HG03469 (cell line): Measurements from ENCODE around the gene RBM33.

Experiments
- ATAC-seq: cut with Tn5 transposase; IDR thresholded peaks from one replicate; pipeline ENCODE4 v1.9.1; 2021; ENCODE audit warnings: mild to moderate bottlenecking, moderate library complexity, moderate number of reproducible peaks; ENCODE audit not compliant: unreplicated experiment

The RBM33 gene

GRCh38 chr7:155625557-155625956 lies 18.9 kb upstream of the RBM33 start:
- ATAC-seq = no peak

DNA sequence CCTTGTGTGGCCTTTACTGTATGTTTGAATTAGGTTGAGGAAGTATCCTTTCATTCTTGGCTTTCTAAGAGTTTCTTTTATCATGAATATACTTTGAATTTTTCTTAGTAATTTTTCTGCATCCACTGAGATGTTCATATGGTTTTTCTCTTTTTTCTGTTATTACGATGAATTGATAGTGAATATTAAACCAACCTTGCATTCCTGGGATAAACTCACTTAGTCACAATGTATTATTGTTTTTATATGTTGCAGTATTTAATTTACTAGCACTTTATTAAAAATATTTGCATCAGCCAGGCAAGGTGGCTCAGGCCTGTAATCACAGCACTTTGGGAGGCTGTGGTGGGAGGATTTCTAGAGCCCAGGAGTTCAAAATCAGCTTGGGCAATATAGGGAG lies 15.3 kb upstream of the RBM33 start:
- ATAC-seq = no peak

DNA sequence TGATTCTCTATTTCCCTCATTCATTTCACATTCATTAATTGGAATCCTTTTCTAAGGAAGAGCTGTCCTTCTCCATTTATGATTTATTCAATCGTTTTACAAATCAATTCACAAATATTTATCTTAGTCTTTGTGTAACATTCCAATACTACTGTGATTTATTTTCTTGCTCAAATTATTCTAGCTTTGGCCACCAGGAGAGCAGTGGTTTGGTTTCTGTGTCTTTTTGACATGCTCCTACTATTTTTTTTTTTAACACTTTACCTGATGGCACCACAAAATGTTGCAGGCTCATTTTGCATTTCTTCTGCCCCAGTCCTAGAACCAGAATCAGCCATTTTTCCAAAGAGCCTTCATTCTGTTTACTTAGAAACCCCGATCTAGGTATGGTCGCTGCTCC lies 13.3 kb upstream of the RBM33 start:
- ATAC-seq = no peak

- no peak for ATAC-seq
Observed at GRCh38 chr7:155635817-155636216, 8.6 kb upstream of the RBM33 start.

DNA sequence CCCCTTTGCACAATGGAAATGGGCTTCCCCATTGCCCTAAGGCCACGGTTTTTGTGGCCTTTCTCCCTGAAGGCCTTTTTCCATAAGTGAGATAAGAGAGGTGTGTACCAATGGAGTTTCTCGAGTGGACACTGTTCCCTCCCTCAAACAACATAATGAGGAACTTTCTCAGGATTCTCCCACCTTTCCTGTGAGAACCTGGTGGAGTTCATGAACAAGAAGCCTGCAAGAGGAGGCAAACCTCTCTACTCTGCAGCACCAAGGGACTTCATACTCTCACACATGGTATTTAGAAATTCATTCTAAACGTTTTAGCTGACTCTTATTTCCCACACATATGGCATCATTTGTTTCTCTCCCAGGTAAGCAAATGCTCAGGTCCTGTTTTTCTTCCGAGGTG lies 7.3 kb upstream of the RBM33 start:
- ATAC-seq = no peak

DNA sequence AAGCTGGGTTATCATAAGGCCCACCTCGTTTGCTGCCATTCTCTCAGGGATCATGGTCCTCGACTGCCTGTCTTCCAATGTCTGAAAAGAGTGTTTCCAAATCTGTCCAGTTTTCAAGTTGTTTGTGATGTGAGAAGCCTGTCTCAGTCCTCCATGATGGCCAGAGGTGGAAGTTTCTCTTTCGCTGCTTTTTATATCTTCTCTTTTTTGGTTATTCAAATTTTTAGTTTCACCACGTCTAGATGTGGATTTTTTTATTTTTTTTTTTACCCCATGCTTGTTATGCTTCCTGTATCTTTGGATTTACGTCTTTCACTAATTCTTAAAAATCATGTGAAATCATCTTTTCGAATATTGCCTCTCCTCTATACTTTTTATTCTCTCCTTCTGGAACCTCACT lies 6.1 kb upstream of the RBM33 start:
- ATAC-seq = no peak

DNA sequence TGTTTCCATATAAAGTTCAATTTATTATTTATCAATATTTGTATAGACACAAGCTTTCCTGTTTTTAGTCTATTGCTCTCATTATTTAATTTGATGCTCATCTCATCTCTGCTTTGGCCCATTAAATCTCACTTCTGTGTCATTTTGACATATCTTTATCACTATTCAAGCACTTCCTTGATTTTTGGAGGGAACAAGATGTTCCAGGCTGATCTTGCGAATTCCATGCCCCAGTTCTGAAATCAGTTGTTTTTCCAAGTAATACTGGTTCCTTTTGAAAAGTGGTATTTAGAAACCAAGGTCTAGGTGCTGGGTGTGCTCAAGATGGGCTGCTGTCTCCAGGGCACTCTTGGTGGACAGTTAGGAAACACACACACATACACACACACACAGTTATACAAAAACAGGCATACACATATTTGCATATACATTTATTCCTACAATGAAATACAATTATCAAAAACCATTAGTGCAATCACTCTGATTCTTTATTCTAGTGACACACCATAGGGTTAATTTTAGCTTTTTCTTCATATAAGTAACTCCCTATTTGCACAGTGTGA lies 4.4 kb upstream of the RBM33 start:
- ATAC-seq = no peak

DNA sequence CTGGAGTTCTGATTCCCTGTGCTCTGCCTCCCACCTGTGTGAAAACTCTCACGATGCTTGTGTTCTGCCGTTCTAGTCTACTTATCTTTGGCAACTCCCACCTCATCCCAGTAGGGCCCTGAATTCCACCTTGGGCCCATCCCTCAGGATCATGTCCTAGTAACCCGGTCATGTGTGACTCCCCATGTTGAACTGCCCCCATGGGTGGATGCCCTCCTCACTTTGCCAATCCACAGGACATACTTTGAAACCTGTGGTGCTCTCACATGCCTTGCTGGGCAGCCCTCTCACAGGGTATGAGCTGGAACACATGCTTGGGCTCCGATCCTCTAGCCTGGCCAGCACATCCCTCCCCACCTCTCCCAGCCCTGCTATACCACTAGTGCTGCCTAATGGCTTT lies 3.8 kb upstream of the RBM33 start:
- no peak for ATAC-seq

- no peak for ATAC-seq
Observed at GRCh38 chr7:155643804-155644177, 670 bp upstream of the RBM33 start.

GRCh38 chr7:155644971-155645509 lies 579 bp downstream of the RBM33 start:
- peak; percentile 14 for ATAC-seq

GRCh38 chr7:155645662-155646061 lies 1.2 kb downstream of the RBM33 start:
- ATAC-seq = no peak

- ATAC-seq = no peak
Observed at GRCh38 chr7:155646669-155647068, 2.2 kb downstream of the RBM33 start.

DNA sequence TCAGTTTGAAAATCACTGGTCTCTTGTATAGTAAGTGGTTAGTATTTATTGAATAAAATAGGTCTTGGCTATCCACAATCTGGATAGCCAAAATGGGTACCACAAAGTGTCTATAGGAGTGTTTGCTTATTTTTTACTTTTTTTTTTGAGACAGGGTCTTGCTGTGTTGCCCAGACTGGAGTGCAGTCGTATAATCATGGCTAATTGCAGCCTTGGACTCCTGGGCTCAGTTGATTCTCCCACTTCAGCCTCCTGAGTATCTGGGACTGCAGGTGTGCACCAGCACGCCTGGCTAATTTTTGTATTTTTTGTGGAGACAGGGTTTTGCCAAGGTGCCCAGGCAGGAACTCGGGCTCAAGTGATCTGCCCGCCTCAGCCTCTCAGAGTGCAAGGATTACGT lies 2.8 kb downstream of the RBM33 start:
- no peak for ATAC-seq

- no peak for ATAC-seq
Observed at GRCh38 chr7:155647734-155648133, 3.3 kb downstream of the RBM33 start.

DNA sequence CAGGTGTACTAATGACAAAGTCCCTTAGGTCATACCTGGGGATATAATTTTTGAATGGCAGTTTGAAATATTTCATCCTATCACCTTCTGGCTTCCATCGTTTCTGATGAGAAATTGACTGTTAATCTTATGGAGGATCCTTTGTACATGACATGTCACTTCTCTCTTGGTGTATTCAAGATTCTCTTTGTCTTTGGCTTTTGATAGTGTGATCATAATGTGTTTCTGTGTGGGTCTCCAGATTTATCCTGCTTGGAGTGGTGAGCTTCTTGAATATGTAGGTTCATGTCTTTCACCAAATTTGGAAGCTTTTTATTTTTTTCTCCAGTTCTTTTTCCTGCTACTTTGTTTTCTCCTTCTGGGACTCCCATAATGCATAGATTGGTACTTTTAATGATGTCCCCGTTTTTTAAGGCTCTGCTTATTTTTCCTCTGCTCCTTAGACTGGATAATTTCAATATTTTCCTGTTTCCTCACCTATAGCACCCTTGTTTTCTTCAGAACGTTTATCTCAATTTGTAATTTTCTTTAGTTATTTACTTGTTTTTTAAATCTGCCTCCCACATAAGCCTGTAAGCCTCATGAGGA lies 4.4 kb downstream of the RBM33 start:
- ATAC-seq = no peak

- no peak for ATAC-seq
Observed at GRCh38 chr7:155649588-155649987, 5.1 kb downstream of the RBM33 start.

- no peak for ATAC-seq
Observed at GRCh38 chr7:155652156-155653114, 8.0 kb downstream of the RBM33 start.

- no peak for ATAC-seq
Observed at GRCh38 chr7:155653803-155654202, 9.3 kb downstream of the RBM33 start.

GRCh38 chr7:155656891-155657290 lies 12.4 kb downstream of the RBM33 start:
- ATAC-seq = no peak

- peak; percentile 66 for ATAC-seq
Observed at GRCh38 chr7:155660059-155660757, 15.7 kb downstream of the RBM33 start.

GRCh38 chr7:155660758-155661093 lies 16.3 kb downstream of the RBM33 start:
- peak; percentile 28 for ATAC-seq
